Endodermal cell (in vitro differentiated cells): ENCODE results near the gene SALL3. TPM values are rescaled to one million over a fixed set of nuclear protein-coding genes. Genes with fewer than 3 reads are reported as not detected.

Experiments
- DNase-seq: peaks from one replicate; pipeline ENCODE4 v3.0.0-alpha.2; 2017
- H3K27ac ChIP-seq: 2 replicates; pipeline ENCODE4 v1.5.1; 2013; ENCODE audit warnings: mild to moderate bottlenecking, low read depth, low read length, moderate library complexity
- H3K27me3 ChIP-seq: 2 replicates; pipeline ENCODE4 v1.6.1; 2013; ENCODE audit warnings: mild to moderate bottlenecking, low read length, moderate library complexity; ENCODE audit not compliant: insufficient read depth, control insufficient read depth, poor library complexity, severe bottlenecking
- H3K36me3 ChIP-seq: 2 replicates; pipeline ENCODE4 v1.7.0; 2013; ENCODE audit warnings: mild to moderate bottlenecking, low read length, moderate library complexity; ENCODE audit not compliant: control insufficient read depth, insufficient read depth
- H3K4me1 ChIP-seq: one replicate; pipeline ENCODE4 v1.7.0; 2013; ENCODE audit warnings: low read length; ENCODE audit not compliant: control insufficient read depth, insufficient read depth
- H3K4me3 ChIP-seq: 2 replicates; pipeline ENCODE4 v1.5.1; 2013; ENCODE audit warnings: mild to moderate bottlenecking, low read length, moderate library complexity
- H3K9ac ChIP-seq: 2 replicates; pipeline ENCODE4 v1.6.1; 2013; ENCODE audit warnings: mild to moderate bottlenecking, low read length, moderate library complexity; ENCODE audit not compliant: poor library complexity, severe bottlenecking; ENCODE audit errors: extremely low read depth
- H3K9me3 ChIP-seq: 2 replicates; pipeline ENCODE4 v1.6.1; 2013; ENCODE audit warnings: mild to moderate bottlenecking, low read length, moderate library complexity; ENCODE audit not compliant: control insufficient read depth
- H3K27ac Mint-ChIP-seq: 2 replicates; pipeline ENCODE4 v1.8.0; 2020; ENCODE audit warnings: mixed read lengths
- H3K27me3 Mint-ChIP-seq: 2 replicates; pipeline ENCODE4 v1.8.0; 2021; ENCODE audit warnings: mild to moderate bottlenecking, mixed read lengths; ENCODE audit not compliant: insufficient read depth
- H3K36me3 Mint-ChIP-seq: 2 replicates; pipeline ENCODE4 v1.8.0; 2020; ENCODE audit warnings: low read depth, mixed read lengths
- H3K4me1 Mint-ChIP-seq: 2 replicates; pipeline ENCODE4 v1.8.0; 2020; ENCODE audit warnings: mixed read lengths
- H3K4me3 Mint-ChIP-seq: 2 replicates; pipeline ENCODE4 v1.8.0; 2020; ENCODE audit warnings: mild to moderate bottlenecking, moderate library complexity, mixed read lengths
- H3K9me3 Mint-ChIP-seq: 2 replicates; pipeline ENCODE4 v1.8.0; 2020; ENCODE audit warnings: mild to moderate bottlenecking, mixed read lengths
- WGBS, 2 experiments: methylation state at CpG; one replicate each; pipeline versions ENCODE4 v1.1.5 to v1.1.7; 2013; ENCODE audit warnings: missing lambda C conversion rate in 2 of 2, mixed read lengths in 1 of 2; ENCODE audit not compliant: insufficient coverage in 1 of 2, insufficient read length in 1 of 2; 5-methylcytosine and 5-hydroxymethylcytosine counted together
- total RNA-seq, 2 donors: library from RNA; stranded (reverse); fragmentation: NEBNext Ultra II Directional in 1 of 2; extraction: Animal tissue kit (Norgen Biotek cat#: 25700) in 1 of 2; gene quantifications; 2 replicates in 1 of 2; 3 replicates in 1 of 2; pipeline ENCODE4 v1.2.1, GENCODE V29; 2021
- TF ChIP-seq, protein P1 (sequence below): fragments of 200-600 bp; sonication (generic); conservative IDR thresholded peaks from 2 replicates; pipeline ENCODE4 v1.5.0; 2021; ENCODE audit warnings: antibody characterized with exemption, mild to moderate bottlenecking

The SALL3 gene
- total RNA-seq, 2 donors from 2014 or later, result 9.5 to 36.4 TPM

DNA sequence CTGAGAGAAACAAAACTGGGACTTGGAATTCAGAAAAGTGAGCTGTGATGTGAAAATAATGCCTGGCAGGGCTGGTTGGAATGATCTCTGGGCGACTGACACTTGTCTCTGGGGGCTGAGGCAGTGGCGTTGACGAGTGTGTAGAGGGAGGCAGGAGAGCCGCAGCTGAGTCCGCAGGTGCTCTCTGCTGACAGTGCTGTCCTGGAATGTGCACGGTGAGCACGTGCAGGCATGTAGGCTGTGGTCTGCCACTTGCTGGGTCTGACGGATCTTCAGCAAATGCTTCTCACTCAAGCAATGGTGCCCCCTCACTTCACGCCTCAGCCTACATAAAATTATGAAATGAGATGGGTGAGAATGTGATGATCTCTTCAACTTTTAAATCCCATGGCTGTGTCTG, 51.1 kb downstream of the SALL3 start:
- 80 to 91% methylated on average over 4 to 9 of the region's 9 CpGs for WGBS, 2 experiments
- H3K27me3 Mint-ChIP-seq, result no peaks in the 10 kb centered on the region
- H3K27ac ChIP-seq, result no peak overlapping the region
- no peak overlapping the region for H3K4me3 ChIP-seq
- H3K4me1 Mint-ChIP-seq, result no peaks in the 10 kb centered on the region
- no peak overlapping the region for H3K4me3 Mint-ChIP-seq
- no peaks in the 10 kb centered on the region for H3K36me3 Mint-ChIP-seq
- no peak for DNase-seq
- no peak overlapping the region for H3K9ac ChIP-seq
- no peak overlapping the region for H3K27ac Mint-ChIP-seq
- peaks cover 22% of the 10 kb centered on the region for H3K9me3 Mint-ChIP-seq
- H3K4me1 ChIP-seq, result no peaks in the 10 kb centered on the region
- no peaks in the 10 kb centered on the region for H3K36me3 ChIP-seq
- no peaks in the 10 kb centered on the region for H3K27me3 ChIP-seq
- H3K9me3 ChIP-seq, result no peaks in the 10 kb centered on the region
- TF ChIP-seq, protein P1, sequence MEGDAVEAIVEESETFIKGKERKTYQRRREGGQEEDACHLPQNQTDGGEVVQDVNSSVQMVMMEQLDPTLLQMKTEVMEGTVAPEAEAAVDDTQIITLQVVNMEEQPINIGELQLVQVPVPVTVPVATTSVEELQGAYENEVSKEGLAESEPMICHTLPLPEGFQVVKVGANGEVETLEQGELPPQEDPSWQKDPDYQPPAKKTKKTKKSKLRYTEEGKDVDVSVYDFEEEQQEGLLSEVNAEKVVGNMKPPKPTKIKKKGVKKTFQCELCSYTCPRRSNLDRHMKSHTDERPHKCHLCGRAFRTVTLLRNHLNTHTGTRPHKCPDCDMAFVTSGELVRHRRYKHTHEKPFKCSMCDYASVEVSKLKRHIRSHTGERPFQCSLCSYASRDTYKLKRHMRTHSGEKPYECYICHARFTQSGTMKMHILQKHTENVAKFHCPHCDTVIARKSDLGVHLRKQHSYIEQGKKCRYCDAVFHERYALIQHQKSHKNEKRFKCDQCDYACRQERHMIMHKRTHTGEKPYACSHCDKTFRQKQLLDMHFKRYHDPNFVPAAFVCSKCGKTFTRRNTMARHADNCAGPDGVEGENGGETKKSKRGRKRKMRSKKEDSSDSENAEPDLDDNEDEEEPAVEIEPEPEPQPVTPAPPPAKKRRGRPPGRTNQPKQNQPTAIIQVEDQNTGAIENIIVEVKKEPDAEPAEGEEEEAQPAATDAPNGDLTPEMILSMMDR, result no peak

DNA sequence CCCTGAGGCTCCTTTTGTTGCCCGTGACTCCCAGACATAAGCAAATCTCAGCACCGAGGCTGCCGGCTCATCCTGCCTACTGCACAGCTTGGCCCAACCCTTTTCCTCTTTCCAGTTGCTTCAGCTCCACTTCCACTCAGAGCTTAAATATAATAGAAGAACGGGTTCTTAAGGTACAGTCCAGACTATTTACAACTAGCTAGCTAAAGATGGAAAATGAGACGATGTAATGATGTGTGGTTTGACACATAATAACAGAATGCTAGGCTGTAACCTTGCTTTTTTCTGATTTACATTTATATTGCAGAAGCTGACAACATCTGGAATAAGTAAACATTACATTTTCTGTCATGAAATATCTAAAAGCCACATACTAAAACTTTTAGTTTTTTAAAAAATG, 62.7 kb downstream of the SALL3 start:
- peaks cover 30% of the 10 kb centered on the region for H3K9me3 Mint-ChIP-seq
- H3K36me3 ChIP-seq, result no peaks in the 10 kb centered on the region
- 81 to 97% methylated on average over 3 to 5 of the region's 5 CpGs for WGBS, 2 experiments
- no peak overlapping the region for H3K27ac ChIP-seq
- no peak for DNase-seq
- H3K4me3 Mint-ChIP-seq, result no peak overlapping the region
- no peak overlapping the region for H3K9ac ChIP-seq
- H3K36me3 Mint-ChIP-seq, result no peaks in the 10 kb centered on the region
- TF ChIP-seq, protein P1, result no peak
- H3K27me3 ChIP-seq, result no peaks in the 10 kb centered on the region
- no peaks in the 10 kb centered on the region for H3K4me1 ChIP-seq
- H3K4me3 ChIP-seq, result no peak overlapping the region
- peaks cover 15% of the 10 kb centered on the region for H3K9me3 ChIP-seq
- H3K4me1 Mint-ChIP-seq, result no peaks in the 10 kb centered on the region
- H3K27me3 Mint-ChIP-seq, result no peaks in the 10 kb centered on the region
- H3K27ac Mint-ChIP-seq, result no peak overlapping the region

DNA sequence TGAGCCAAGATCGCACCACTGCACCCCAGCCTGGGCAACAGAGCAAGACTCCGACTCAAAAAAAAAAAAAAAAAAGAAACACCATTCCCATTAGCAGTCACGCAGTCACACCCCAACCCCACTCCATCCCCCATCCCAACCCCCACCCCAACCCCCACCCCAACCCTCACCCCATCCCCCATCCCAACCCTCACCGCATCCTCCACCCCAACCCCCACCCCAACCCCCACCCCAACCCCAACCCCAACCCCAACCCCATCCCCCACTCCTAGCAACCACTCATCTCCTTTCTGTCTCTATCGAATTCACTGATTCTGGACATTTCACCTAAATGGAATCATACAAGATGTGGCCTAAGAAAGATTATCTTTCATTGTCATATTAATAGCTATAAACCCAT, 63.7 kb downstream of the SALL3 start:
- Mint-ChIP-seq H3K4me3 (no peak overlapping the region), H3K4me1 (no peaks in the 10 kb centered on the region), H3K9me3 (peaks cover 22% of the 10 kb centered on the region), H3K27ac (no peak overlapping the region), H3K27me3 (no peaks in the 10 kb centered on the region), H3K36me3 (no peaks in the 10 kb centered on the region)
- Histone ChIP-seq H3K27me3 (no peaks in the 10 kb centered on the region), H3K9ac (no peak overlapping the region), H3K4me3 (no peak overlapping the region), H3K36me3 (no peaks in the 10 kb centered on the region), H3K9me3 (peaks cover 12% of the 10 kb centered on the region), H3K27ac (no peak overlapping the region), H3K4me1 (no peaks in the 10 kb centered on the region)
- WGBS, 2 experiments, result 100% methylated on average over 1 of the region's 5 CpGs; no CpG with 5 or more reads in 1 of the 2 experiments
- TF ChIP-seq, protein P1, result no peak
- no peak for DNase-seq
